SJSA1 (cell line): ENCODE measurements around the gene PPCDC. TPM values are rescaled to one million over a fixed set of nuclear protein-coding genes. Genes with fewer than 3 reads are reported as not detected.

ENCODE experiments used
- total RNA-seq: library from RNA; depleted of rRNA; stranded (reverse); fragments of >200 nt; shearing (Covaris generic); gene quantifications from 2 replicates; pipeline ENCODE4 v1.2.3, GENCODE V29; 2014; rRNA removed

PPCDC gene
- total RNA-seq, 1 experiment from 2014 or later = 12.9 TPM

Other genes starting within 250 kb of the PPCDC start
- 14.8 and 19.2 TPM in 2 replicates for gene CSK, start 241.5 kb upstream of the PPCDC start, total RNA-seq
- gene LMAN1L, start 210.8 kb upstream of the PPCDC start, total RNA-seq = not detected in 2 replicates
- 0.13 TPM in 1 of 2 replicates, not detected in the other for gene CPLX3, start 197.0 kb upstream of the PPCDC start, total RNA-seq
- 14.3 and 14.7 TPM in 2 replicates for gene ULK3, start 180.4 kb upstream of the PPCDC start, total RNA-seq
- gene SCAMP2, start 150.2 kb upstream of the PPCDC start, total RNA-seq = 28.1 and 33.6 TPM in 2 replicates
- gene MPI, start 133.5 kb upstream of the PPCDC start, total RNA-seq = 16.7 and 27.7 TPM in 2 replicates
- 22.8 and 23.2 TPM in 2 replicates for gene FAM219B, start 116.7 kb upstream of the PPCDC start, total RNA-seq
- gene COX5A, start 85.5 kb upstream of the PPCDC start, total RNA-seq = 66.8 and 78.8 TPM in 2 replicates
- 1.4 and 1.9 TPM in 2 replicates for gene RPP25, start 66.8 kb upstream of the PPCDC start, total RNA-seq
- 0.09 and 0.29 TPM in 2 replicates for gene SCAMP5, start 28.0 kb upstream of the PPCDC start, total RNA-seq
- gene C15orf39, start 178.3 kb downstream of the PPCDC start, total RNA-seq = 21.8 and 22.7 TPM in 2 replicates
- gene GOLGA6C, start 234.7 kb downstream of the PPCDC start, total RNA-seq = not detected in 2 replicates